NCI-H1105 treated with DMSO at 0.1 percent for 48 hours (cell line): ENCODE results near the gene CCP110.
"Not testable (repeated sequence)": the region's sequence is repeated elsewhere in the genome, so short reads cannot be mapped to it uniquely, and the experiment has no call there.

ENCODE experiments used
- DNase-seq: peaks from one replicate; lab custom pipeline; 2025; lab: John Stamatoyannopoulos, UW

Gene CCP110

DNA sequence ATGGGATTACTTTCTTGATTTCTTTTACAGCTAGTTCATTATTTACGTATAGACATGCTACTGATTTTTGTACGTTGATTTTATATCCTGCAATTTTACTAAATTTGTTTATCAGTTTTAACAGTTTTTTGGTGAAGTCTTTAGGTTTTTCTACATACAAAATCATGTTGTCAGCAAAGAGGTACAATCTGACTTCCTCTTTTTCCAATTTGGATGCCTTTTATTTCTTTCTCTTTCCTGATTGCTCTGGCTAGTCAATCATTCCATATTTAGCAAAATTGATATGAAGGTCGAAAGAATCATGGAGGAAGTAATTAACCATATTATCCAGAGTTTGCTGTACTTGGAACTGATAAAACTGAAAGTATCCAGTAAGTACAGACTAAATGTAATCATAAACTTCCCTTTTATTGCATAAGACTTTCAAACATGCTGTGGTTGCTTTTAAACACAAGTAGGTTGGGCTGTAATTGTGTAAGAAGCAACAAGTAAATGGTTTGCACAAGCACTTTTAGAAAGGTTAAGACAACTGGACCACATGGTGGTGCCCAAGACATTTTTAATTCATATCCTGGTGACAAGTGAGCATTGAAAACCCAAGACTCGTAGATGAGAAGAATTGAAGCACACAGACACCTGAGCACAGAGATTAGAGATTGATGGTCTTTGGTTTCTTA is 10.2 kb upstream of the CCP110 start:
- no peak for DNase-seq

DNA sequence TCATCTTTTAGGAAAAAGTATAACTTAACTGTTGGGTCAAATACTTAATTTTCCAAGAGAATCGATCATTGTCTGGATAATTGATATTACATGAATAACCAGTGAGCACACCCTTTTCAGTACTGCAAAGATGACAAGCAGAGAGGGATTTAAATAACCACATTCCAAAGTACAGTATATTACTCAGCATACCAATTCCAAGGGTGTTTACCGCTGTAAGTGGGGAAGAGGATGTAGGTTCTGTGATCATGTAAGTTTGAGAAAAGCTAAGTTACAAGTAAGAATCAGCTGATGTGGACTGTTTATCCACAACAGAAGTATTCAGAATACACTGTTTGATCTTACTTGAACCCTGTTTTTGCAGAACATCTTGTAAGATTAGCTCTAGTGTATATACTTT is 8.0 kb upstream of the CCP110 start:
- no peak for DNase-seq

DNA sequence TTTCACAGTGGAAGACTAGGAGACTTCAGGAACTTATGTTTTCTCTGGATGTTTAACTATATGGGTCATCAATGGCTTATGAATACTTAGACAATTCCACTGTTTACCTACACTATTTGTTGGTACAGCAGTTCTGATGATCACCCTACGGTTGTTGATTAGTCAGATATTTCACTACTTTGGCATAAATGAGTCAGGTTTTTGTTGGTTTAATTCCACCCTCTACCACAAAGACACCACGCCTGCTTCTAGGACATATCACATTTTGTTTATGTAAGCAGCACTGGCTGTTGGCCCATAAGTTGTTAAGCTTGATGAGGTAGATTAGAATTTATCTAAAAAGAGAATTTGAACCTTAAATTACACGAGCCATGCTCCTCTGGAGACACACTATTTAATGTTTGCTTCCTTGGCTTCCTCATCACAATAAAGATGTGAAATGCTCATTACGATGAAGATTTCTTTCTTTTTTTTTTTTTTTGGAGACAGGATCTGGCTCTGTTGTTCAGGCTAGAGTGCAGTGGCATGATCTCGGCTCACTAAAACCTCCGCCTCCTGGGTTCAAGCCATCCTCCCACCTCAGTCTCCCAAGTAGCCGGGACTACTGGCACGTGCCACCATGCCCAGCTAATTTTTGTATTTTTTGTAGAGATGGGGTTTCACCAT is 6.2 kb upstream of the CCP110 start:
- DNase-seq: no peak

DNA sequence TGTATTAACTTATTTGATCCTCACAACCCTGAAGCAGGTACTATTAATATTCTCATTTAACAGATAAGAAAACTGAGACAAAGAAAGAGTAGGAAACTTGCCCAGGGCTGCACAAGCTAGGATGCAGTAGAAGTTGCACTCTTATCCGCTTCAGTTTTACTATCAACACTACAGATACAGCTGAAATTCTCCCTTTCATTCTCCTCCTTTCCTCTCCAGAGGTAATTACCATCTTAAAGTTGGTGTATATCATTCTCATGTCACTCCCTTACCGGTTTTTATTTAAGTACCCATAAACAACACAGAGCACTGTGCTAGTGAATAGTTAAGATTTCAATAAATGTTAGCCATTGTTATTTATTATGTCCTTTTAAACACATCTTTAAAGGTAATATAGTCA is 5.4 kb upstream of the CCP110 start:
- no peak for DNase-seq

- no peak for DNase-seq
Observed at GRCh38 chr16:19520861-19521331, 2.8 kb upstream of the CCP110 start.

GRCh38 chr16:19521471-19522396 is 2.0 kb upstream of the CCP110 start, which contains the start of gene GDE1:
TSS of gene GDE1 (minus strand) at chr16:19522098. CDS start at chr16:19521964, 134 bp downstream.
- DNase-seq: peak; percentile 81

GRCh38 chr16:19522397-19522732 is 1.4 kb upstream of the CCP110 start:
- DNase-seq: no peak

GRCh38 chr16:19522760-19523159 is 982 bp upstream of the CCP110 start:
- DNase-seq: no peak

GRCh38 chr16:19523184-19523558 is 571 bp upstream of the CCP110 start:
- DNase-seq: no peak

DNA sequence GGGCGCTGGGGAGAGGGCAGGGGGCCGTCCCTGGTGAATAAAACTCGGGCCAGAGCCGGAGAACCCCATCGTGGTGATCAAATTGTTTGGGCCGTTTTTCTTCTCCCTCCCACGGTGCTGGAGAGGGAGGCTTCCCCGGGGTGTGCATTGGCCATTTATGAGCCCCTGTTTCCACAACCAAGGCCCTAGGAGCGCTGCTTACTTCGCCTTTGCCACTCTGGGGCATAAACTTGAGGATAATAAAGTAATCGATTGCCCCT is 544 bp downstream of the CCP110 start:
- DNase-seq: no peak

DNA sequence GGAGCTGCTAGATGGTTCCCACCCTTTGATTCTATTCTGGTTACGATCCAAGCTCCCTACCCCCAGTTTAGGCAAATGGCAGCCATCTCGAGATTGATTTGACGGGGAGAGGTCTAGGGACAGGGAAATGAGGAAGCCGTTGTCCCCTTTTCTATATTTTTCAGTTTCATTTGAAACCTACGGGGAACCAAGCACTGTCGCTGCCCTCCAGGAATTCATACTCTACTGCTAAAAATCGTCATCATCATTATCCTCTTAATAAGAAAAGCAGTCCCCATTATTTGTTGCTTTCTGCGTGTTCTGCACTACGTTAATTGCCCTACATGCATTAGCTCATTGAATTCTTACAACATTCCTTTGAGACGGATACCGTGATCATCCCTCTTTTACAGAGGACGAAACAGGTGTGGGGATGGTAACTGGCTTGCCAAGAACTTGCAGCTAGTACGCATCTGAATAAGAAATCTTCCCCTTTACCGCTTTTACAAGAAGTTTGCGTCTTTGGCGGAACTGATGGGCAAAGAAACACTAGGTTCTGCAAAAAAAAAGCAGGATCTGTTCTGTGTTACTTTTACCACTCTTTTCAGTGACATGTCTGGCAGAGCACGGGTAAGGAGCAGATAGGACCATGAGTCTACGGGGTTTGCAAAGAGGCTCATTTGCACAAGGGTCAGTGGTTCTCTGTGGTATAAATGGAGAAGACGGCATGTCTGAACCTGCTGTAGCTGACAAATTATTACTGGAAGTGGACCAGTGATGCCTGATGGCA is 1.1 kb downstream of the CCP110 start:
- DNase-seq: peak; percentile 57

DNA sequence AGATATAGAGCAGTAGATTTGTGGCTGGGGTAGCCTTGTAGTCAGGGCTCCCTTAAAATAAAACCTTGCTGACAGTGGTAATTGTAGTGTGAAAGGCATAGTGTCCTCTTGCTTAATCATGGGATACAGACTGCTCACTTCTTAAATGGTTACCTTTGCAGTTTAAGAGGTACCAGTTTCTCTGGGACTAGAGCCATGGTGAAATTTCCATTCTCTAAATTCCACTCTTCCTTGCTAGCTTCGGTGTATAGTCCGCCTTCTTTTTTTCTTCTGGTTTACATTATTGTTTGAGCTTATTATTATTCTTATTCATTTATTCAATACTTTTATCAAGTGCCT is 1.6 kb downstream of the CCP110 start:
- DNase-seq: no peak

DNA sequence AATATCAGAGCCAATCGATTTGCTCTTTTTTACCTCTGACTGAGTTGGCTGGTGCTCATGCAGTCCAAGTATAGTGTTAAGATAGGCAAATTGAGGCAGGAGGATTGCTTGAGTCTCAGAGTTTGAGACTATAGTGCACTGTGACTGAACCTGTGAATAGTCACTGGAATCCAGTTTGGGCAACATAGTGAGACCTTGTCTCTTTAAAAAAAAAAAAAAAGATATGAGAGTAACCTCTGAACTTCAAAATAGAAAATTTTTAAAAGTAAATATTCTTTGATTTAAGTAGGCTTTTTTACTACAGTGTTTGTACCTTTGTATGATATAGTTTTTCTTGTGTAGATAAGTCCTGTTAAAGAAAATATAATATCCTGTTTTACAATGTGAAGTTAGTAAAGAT is 3.4 kb downstream of the CCP110 start:
- DNase-seq: no peak

DNA sequence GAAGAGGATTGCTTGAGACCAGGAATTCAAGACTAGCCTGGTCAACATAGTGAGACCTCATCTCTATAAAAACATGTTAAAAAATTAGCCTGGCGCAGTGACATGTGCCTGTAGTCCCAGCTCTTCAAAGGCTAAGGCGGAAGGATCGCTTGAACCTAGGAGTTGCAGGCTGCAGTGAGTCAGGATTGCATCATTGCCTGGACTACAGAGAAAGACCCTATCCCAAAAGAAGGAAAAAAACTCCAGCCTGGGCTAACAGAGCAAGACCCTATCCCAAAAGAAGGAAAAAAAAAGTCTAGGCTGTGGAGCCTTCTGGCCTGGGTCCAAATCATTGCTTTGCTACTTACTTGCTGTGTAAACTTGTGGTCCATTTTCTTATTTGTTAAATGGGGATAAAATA is 4.9 kb downstream of the CCP110 start:
- DNase-seq: no peak

DNA sequence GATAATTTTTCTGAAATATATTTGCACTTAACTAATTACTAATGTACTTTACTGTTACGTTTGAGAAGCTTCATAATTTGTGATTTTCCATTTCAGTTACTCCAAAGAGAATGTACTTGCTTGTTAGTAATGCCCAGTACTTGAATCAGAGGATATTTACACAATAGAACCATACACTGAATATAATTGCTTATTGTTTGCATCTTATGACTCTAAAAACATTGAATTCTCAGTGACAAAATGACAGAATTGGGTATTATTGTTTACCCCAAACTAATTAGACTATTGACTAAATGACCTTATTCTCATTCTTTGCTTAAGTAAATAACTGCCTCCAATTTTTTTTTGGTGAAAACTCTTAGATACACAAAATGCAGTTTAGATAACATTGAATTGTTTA is 8.9 kb downstream of the CCP110 start:
- no peak for DNase-seq

- DNase-seq: no peak
Observed at GRCh38 chr16:19540241-19540970, 16.7 kb downstream of the CCP110 start.

- peak; percentile 95 for DNase-seq
Observed at GRCh38 chr16:19542138-19542821, 18.5 kb downstream of the CCP110 start.

GRCh38 chr16:19543278-19543996 is 19.7 kb downstream of the CCP110 start:
- not testable (repeated sequence) for DNase-seq

- DNase-seq: no peak
Observed at GRCh38 chr16:19548144-19548543, 24.4 kb downstream of the CCP110 start.

DNA sequence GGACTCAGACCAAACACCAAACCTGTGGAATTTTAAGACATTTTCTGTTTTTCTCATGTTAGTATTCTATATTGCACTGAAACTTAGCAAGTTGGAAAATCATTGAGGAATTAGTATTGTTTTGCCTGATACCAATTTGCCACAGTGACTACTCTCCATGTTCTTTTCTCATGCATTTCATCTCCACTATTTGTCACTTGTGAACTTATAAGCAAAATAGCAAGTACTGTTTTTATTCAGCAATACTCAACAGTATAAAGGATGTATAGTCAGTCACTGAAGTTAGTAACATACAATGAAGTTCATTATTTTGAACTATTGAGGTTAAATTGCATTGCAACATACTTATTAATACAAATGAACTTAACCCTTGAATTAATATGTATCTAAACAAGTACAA is 25.9 kb downstream of the CCP110 start:
- no peak for DNase-seq
